HG02870 (cell line): ENCODE measurements around the gene PGC.
A peak's percentile ranks its signal among the peaks of the same experiment; 100 is the strongest.

Source experiments
- ATAC-seq: cut with Tn5 transposase; IDR thresholded peaks from one replicate; pipeline ENCODE4 v1.9.1; 2021; ENCODE audit warnings: mild to moderate bottlenecking, moderate library complexity; ENCODE audit not compliant: unreplicated experiment

PGC gene

GRCh38 chr6:41750374-41750773 is 3.2 kb upstream of the PGC start:
- ATAC-seq, result no peak

- no peak for ATAC-seq
Observed at GRCh38 chr6:41748542-41748941, 1.3 kb upstream of the PGC start.

GRCh38 chr6:41748102-41748477 is 893 bp upstream of the PGC start:
- ATAC-seq, result no peak

DNA sequence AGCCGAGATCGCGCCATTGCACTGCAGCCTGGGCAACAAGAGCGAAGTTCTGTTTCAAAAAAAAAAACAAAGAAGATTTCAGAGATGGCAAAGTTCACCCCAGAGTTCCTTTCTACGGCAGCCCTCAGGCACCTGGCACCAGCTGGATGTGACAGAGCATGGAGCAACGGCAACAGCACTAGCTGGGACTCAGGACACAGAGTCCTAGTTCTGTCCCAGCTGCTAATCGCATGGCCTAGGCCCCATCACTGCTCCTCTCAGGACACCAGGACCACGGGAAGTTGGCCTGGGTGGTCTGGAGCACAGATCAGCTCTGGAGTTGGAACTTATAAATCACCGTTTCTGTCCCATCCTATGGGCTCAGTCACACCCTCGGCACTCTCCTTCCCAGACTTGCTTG is 1.1 kb downstream of the PGC start:
- no peak for ATAC-seq

DNA sequence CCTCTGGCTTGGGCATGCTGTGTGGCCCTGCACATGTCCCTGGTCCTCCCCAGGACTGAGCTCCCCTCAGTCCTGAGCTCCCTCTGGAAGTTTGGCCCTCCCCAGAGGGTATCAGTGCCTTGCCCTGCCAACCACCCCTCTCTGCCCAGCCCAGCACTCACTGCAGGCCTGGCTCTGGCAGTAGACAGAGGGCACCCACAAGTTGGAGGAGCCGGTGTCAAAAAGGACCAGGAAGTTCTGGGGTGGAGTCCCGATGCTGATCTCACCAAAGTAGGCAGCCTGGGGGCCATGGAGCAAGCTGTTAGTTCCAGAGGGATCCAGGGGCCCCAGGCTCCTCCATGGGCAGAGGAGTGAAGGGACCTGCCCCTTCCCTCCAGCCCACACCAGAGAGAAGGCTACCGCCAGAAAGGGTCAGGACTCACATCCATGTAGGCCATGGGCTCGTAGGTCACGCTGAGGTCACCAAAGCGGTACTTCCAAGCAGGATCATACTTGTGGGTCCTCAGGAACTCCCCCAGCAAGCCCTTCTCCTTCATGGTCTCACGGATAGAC is 2.9 kb downstream of the PGC start:
- no peak for ATAC-seq

GRCh38 chr6:41743406-41744235 is 3.6 kb downstream of the PGC start:
- ATAC-seq, result no peak

DNA sequence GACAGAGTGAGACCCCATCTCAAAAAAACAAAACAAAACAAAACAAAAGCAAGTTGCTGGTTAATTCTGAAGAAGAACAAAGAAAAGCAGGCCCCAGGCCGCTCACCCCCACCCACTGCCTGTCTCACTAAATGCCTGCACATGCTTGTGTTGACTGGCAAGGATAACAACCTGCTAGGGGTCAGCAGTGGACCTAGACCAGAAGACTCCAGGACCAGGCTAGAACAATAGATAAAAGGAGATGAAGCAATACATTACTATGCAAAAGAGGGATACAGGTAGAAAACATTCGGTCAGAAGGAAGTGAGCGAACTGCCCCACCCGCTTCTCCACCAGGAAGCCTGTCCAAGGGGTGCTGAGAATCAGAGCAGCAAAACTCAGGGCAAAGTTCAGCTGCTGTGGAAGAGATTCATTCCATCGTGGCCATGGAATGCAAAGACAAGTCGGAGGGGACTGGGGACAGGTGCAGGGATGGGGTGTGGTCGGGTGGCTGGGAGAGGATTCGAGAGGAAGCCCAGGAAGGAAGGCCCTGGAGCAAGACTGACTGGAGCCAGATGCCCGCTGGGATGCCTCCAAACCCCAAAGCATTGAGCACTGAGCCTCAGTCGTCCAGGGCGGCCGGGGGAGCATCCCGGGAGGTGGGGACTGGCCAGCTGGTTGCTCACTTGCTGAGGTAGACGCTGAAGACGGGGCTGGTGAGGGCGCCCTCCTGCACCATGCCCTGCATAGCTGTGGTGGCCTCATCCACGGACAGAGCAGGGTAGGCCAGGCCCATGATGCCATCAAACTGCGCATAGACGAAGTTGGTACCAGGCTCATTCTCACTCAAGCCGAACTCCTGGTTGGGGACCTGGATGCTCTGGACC is 5.3 kb downstream of the PGC start:
- no peak for ATAC-seq

- ATAC-seq, result no peak
Observed at GRCh38 chr6:41740366-41741162, 6.6 kb downstream of the PGC start.

GRCh38 chr6:41739041-41739440 is 8.2 kb downstream of the PGC start:
- no peak for ATAC-seq

DNA sequence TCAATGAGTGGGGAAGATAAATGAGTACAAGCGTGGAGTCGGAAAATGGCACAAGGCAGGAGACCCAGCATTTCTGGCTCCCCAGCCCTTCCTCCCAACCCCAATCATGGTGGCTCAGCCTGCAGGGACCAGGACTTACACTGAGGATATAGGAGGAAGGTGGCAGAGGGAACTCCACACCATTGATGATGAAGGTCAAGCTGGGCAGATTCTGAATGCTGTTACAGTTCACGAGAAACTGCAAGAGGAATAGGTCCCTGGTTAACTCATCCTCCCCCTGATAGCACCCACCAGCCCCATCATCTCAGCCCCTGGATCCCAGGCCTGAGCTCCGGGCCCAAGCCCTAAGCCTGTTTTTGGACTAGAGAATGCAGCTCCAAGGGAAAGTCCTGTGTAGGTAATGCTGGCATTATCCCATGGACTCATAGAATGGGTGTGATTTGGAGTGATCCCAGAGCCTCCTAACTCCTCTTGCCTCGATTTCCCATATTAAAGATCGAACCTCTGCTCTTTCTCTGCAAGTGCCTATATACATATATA is 9.5 kb downstream of the PGC start:
- ATAC-seq, result no peak

DNA sequence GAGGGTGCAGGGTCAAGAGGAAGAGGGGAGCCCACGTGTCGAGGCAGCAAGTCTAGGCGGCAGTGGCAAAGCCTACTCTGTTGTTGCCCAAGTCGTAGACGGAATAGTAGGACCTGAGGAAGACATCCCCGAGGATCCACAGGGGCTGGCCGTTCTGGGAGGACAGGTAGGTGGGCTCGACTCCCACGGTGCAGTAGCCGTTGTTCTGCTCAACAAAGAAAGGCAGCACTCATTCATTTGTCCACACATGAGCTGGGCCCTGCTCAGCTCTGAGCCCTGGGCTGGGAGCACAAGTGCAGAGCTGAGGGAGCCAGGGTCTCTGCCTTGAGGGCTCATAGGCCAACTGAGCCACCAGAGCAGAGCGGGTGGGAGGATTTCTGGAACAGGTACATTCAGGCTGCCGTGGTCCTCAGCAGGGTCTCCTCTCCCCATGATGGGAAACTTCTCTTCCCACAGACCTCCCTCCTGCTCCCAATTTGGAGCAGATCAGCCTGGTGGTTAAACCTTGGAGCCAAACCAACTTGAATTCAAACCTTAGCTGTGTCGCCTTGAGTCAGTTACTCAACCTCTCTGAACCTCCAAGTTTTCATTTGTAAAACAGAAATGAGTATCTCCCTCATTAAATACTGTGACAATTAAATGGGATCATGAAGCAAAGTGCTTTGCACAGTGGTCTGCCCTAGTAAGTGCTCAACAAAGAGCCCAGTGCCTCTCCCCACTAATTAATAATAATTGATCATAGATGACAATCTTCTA is 10.2 kb downstream of the PGC start:
- ATAC-seq, result no peak

- no peak for ATAC-seq
Observed at GRCh38 chr6:41736186-41736733, 10.9 kb downstream of the PGC start.

DNA sequence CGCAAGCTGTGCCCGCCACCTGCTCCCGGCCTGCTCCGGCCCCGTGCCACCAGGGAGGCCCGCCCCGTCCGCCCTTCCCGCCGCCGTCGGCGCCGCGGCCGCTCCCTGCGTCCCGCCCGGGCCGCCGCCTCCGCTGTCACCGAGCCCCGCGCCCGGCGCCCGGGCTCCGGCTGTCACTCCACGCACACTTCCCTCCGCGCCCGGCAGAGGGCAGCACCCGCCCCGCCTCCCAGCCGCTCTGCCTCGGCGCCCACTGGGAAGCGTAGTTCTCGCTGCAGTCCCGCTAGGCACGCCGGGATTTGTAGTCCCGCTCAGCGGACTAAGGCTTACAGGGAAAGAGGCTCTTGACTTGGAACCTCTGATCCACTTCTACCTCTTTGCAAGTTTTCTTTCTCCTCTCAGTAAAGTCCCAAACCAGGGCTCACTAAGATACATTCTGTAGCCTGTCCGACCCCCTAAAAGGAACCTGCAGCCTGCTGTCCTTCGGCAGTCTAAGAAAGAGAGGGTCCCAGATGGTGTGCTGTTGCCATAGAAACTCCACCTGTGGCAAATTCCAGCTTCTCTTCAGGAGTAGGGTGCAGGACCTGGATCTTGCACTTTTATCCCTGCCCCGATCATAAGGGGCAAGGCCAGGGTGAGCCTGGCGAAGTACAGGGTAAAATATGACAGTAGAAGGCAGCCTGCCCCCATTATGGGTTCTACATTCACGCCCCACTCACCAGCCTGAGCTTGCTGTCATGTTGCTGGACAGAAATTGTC is 11.6 kb downstream of the PGC start, which contains the start of gene TFEB:
Gene TFEB (minus strand): TSS at position 182 of the 759 bp plus-strand sequence. CDS start 44,395 bp downstream, outside the sequence.
- ATAC-seq, result peak; percentile 35

DNA sequence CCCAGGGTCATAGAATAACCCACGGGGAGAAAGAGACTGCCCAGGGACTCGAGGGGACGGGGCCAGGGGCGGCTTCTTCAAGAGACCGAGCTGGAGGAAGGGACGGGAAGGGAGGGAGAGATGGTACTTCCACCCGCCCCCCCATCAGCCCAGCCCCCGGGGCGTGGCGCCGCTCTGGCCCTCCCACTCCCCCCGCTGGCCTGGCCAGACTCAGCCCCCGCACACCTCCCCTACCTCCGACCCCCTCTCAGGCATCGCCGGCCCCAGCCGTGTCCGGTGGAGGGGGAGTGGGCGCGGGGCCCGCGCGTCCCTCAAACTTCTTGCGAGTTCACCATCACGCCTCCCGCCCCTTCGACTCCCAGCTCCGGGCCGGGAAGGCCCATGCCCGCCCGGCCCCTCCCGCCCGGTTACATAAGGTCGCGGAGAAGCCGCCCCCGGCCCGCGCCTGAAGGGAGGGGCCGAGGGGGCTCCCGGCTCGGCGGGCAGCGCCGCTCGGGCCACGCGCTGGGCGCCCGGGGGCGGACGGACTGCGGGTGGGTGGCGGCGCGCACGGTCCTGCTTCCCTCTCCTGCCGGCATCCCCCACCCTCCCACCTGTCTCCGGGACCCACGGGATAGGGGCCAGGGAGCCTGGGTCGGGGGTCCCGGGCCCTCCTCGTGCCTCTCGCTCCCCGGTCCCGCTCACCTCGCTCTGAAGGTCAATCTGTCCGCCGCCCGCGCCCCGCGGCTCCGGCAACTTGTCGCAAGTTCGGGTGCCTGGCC is 12.4 kb downstream of the PGC start:
- peak; percentile 23 for ATAC-seq

DNA sequence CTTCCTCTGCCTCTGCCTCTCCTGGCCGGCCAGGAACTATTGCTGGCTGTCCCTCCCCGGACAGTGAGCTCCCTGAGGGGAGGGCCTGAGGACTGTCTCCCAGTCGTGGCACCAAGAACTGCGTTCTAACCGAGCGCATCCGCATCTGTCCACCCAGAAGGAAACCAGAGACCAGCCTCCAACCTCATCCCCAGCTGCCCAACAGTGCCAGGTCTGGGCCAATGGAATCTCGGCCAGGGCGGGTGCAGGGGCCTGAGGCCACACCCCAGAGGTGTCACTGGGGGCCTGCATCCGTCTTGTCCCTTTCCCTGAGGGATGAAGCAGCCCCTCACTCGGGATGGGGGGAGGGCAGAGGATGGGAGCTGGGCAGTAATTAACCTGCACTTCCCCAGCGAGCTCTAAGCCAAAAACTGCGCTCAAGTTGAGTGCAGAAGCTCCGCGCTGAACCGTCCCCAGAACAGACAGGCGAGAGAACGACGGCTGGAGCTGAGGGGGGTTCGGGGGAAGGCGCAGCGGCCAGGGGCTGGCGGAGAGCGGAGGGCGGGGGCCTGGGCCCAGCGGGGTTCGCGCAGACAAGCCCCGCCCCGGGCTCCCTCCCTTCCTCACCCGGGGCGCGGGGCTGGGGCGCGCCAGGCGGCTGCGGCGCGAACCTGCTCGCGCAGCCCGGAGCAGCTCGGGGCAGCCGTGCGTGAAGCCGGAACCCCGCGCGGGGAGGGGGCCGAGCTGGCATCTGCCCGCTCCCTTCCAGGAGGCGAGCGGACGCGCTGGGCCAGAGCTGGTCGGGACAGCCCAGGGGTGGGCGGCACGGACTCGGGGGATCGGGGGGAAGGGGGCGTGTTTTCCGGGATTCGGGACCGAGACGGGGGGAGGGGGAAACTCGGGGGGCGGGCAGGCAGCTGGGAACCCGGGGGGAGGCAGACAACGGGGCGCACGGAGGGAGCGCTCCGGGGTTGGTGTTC is 13.2 kb downstream of the PGC start:
- peak; percentile 31 for ATAC-seq

DNA sequence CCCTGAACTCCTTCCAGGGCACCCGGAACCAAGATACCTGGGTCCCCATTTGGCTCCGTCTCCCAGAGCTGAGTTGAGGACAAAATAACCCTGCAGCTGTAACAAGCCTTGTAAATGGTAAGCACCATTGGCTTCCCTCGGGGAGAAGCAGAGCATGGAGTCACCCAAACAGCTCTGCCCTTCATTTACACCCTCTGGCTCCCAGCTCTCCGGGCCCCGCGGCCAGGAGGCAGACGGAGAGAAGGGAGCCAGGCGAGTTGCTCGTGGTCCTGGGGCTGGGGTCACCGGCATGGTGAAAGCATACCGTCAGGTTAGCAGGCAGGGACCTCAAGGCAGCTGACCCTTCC is 13.9 kb downstream of the PGC start:
- no peak for ATAC-seq
